HG02678 (cell line): ENCODE data around the gene HACD4.

Experiments used
- ATAC-seq: cut with Tn5 transposase; IDR thresholded peaks from one replicate; pipeline ENCODE4 v1.9.1; 2021; ENCODE audit warnings: mild to moderate bottlenecking, moderate library complexity; ENCODE audit not compliant: unreplicated experiment

Gene HACD4

GRCh38 chr9:21031091-21031807 is at the start of gene HACD4:
HACD4 (minus strand) TSS chr9:21031640; CDS start chr9:21031590, 50 bp downstream.
- peak; percentile 74 for ATAC-seq

GRCh38 chr9:21080793-21081192 is 49.4 kb upstream of the HACD4 start:
- ATAC-seq = no peak

GRCh38 chr9:21078702-21079101 is 47.3 kb upstream of the HACD4 start:
- ATAC-seq = no peak

GRCh38 chr9:21077781-21078180 is 46.3 kb upstream of the HACD4 start, which contains the start of gene IFNB1:
IFNB1 (minus strand) TSS chr9:21077942; CDS start chr9:21077869, 73 bp downstream.
- no peak for ATAC-seq

GRCh38 chr9:21075484-21075883 is 44.0 kb upstream of the HACD4 start:
- ATAC-seq = no peak

- ATAC-seq = no peak
Measured at GRCh38 chr9:21070906-21071305, 39.5 kb upstream of the HACD4 start.

GRCh38 chr9:21070171-21070571 is 38.7 kb upstream of the HACD4 start:
- no peak for ATAC-seq

- ATAC-seq = peak; percentile 82
Measured at GRCh38 chr9:21060919-21061561, 29.6 kb upstream of the HACD4 start.

GRCh38 chr9:21056931-21057330 is 25.5 kb upstream of the HACD4 start:
- no peak for ATAC-seq

GRCh38 chr9:21053851-21054250 is 22.4 kb upstream of the HACD4 start:
- ATAC-seq = no peak

- ATAC-seq = no peak
Measured at GRCh38 chr9:21047281-21047691, 15.8 kb upstream of the HACD4 start.

- no peak for ATAC-seq
Measured at GRCh38 chr9:21043841-21044240, 12.4 kb upstream of the HACD4 start.

GRCh38 chr9:21042466-21042865 is 11.0 kb upstream of the HACD4 start:
- ATAC-seq = no peak

- no peak for ATAC-seq
Measured at GRCh38 chr9:21039302-21039701, 7.9 kb upstream of the HACD4 start.

- ATAC-seq = no peak
Measured at GRCh38 chr9:21037278-21037677, 5.8 kb upstream of the HACD4 start.

- ATAC-seq = no peak
Measured at GRCh38 chr9:21031808-21032183, 356 bp upstream of the HACD4 start.

GRCh38 chr9:21030389-21031035 is 928 bp downstream of the HACD4 start:
- peak; percentile 76 for ATAC-seq

- no peak for ATAC-seq
Measured at GRCh38 chr9:21029661-21030060, 1.8 kb downstream of the HACD4 start.

- ATAC-seq = no peak
Measured at GRCh38 chr9:21028466-21028865, 3.0 kb downstream of the HACD4 start.

GRCh38 chr9:21027295-21027694 is 4.1 kb downstream of the HACD4 start:
- ATAC-seq = no peak

- ATAC-seq = no peak
Measured at GRCh38 chr9:21023861-21024260, 7.6 kb downstream of the HACD4 start.

GRCh38 chr9:21018177-21018576 is 13.3 kb downstream of the HACD4 start:
- no peak for ATAC-seq
